NOMO-1 (cell line): ENCODE data around the gene MFSD11.
"Not testable (repeated sequence)": the region's sequence is repeated elsewhere in the genome, so short reads cannot be mapped to it uniquely, and the experiment has no call there.

Experiments used
- DNase-seq, 2 experiments: peaks; one replicate each; lab custom pipeline; 2025; ENCODE audit not compliant: unreplicated experiment in 2 of 2; lab: John Stamatoyannopoulos, UW

Gene MFSD11

GRCh38 chr17:76796081-76796480 is 58.2 kb downstream of the MFSD11 start:
- DNase-seq = no peak

GRCh38 chr17:76797241-76797840 is 59.4 kb downstream of the MFSD11 start:
- no peak for DNase-seq

- no peak for DNase-seq
Observed at GRCh38 chr17:76801706-76802105, 63.8 kb downstream of the MFSD11 start.

GRCh38 chr17:76805319-76805718 is 67.4 kb downstream of the MFSD11 start:
- DNase-seq = no peak

- DNase-seq = not testable (repeated sequence)
Observed at GRCh38 chr17:76806151-76806550, 68.2 kb downstream of the MFSD11 start.

GRCh38 chr17:76806767-76807166 is 68.8 kb downstream of the MFSD11 start:
- DNase-seq = not testable (repeated sequence)

GRCh38 chr17:76808326-76808725 is 70.4 kb downstream of the MFSD11 start:
- DNase-seq = no peak

GRCh38 chr17:76810956-76811355 is 73.0 kb downstream of the MFSD11 start:
- DNase-seq = no peak

GRCh38 chr17:76811834-76812233 is 73.9 kb downstream of the MFSD11 start:
- no peak for DNase-seq

GRCh38 chr17:76812263-76812662 is 74.3 kb downstream of the MFSD11 start:
- DNase-seq = no peak

- no peak for DNase-seq
Observed at GRCh38 chr17:76812968-76813367, 75.0 kb downstream of the MFSD11 start.

GRCh38 chr17:76815907-76816589 is 78.1 kb downstream of the MFSD11 start:
- not testable (repeated sequence) for DNase-seq

GRCh38 chr17:76816590-76817135 is 78.7 kb downstream of the MFSD11 start:
- DNase-seq = peak; percentile 35 to 71

- DNase-seq = no peak
Observed at GRCh38 chr17:76820039-76820438, 82.1 kb downstream of the MFSD11 start.

- no peak for DNase-seq
Observed at GRCh38 chr17:76820561-76820960, 82.6 kb downstream of the MFSD11 start.

GRCh38 chr17:76822184-76822778 is 84.4 kb downstream of the MFSD11 start:
- no peak for DNase-seq

GRCh38 chr17:76824093-76824492 is 86.2 kb downstream of the MFSD11 start:
- no peak for DNase-seq

- no peak for DNase-seq
Observed at GRCh38 chr17:76826330-76827068, 88.6 kb downstream of the MFSD11 start.

GRCh38 chr17:76827736-76828135 is 89.8 kb downstream of the MFSD11 start:
- DNase-seq = no peak
